HepG2 (cell line): ENCODE data around the gene POGLUT3. TPM values are rescaled to one million over a fixed set of nuclear protein-coding genes. Genes with fewer than 3 reads are reported as not detected.

ENCODE experiments used
- BRD4 ChIP-seq: sonication (generic); formaldehyde crosslinking; IDR thresholded peaks from 2 replicates; pipeline ENCODE4 v1.4.0; 2020; ENCODE audit warnings: missing genetic modification reagents
- KLF6 ChIP-seq: IDR thresholded peaks from 2 replicates; pipeline ENCODE4 v1.8.0; 2016; ENCODE audit warnings: missing biosample characterization, missing genetic modification reagents
- MTA3 ChIP-seq: sonication (generic); formaldehyde crosslinking; IDR thresholded peaks from 2 replicates; pipeline ENCODE4 v1.4.0; 2020; ENCODE audit warnings: missing genetic modification reagents
- PAXIP1 ChIP-seq: sonication (generic); formaldehyde crosslinking; conservative IDR thresholded peaks from 2 replicates; pipeline ENCODE4 v1.4.0; 2020; ENCODE audit warnings: mild to moderate bottlenecking, missing genetic modification reagents, moderate library complexity
- TMF1 ChIP-seq: sonication (generic); formaldehyde crosslinking; IDR thresholded peaks from 2 replicates; pipeline ENCODE4 v1.8.1; 2022; ENCODE audit warnings: low read depth, missing genetic modification reagents
- ZNF567 ChIP-seq: sonication (generic); formaldehyde crosslinking; IDR thresholded peaks from 2 replicates; pipeline ENCODE4 v1.8.1; 2023; ENCODE audit warnings: mild to moderate bottlenecking, missing genetic modification reagents, borderline replicate concordance
- polyA plus RNA-seq, 8 experiments: library from polyadenylated mRNA; depleted of rRNA in 3 of 8; stranded (reverse) in 7 of 8; unstranded in 1 of 8; fragments of >200 nt; fragmentation: Illumina TruSeq in 4 of 8; extraction: Trizol in 4 of 8; gene quantifications; 2 replicates each; pipeline versions ENCODE4 v1.2.1 to v1.2.3, GENCODE V29; 2011 to 2016; ENCODE audit warnings: low read depth in 4 of 8, missing spikeins in 1 of 8, mixed read lengths in 1 of 8; ENCODE audit not compliant: insufficient read depth in 1 of 8
- total RNA-seq, 5 experiments: library from RNA; depleted of rRNA; stranded (reverse); fragments of >200 nt; fragmentation: Illumina TruSeq; extraction: Trizol; gene quantifications; 2 replicates each; pipeline ENCODE4 v1.2.3, GENCODE V29; 2016; ENCODE audit warnings: low read depth in 1 of 5
- TF ChIP-seq, protein P1 (sequence below): sonication (generic); formaldehyde crosslinking; IDR thresholded peaks from 2 replicates; pipeline ENCODE4 v1.4.0; 2020; ENCODE audit warnings: low read depth, mild to moderate bottlenecking, missing genetic modification reagents

Gene POGLUT3
- total and polyA plus RNA-seq, 2 of the 13 experiments (the other 11 are each of a cell fraction or from before 2014, with no cell fraction given) = 14.3 to 22.0 TPM

DNA sequence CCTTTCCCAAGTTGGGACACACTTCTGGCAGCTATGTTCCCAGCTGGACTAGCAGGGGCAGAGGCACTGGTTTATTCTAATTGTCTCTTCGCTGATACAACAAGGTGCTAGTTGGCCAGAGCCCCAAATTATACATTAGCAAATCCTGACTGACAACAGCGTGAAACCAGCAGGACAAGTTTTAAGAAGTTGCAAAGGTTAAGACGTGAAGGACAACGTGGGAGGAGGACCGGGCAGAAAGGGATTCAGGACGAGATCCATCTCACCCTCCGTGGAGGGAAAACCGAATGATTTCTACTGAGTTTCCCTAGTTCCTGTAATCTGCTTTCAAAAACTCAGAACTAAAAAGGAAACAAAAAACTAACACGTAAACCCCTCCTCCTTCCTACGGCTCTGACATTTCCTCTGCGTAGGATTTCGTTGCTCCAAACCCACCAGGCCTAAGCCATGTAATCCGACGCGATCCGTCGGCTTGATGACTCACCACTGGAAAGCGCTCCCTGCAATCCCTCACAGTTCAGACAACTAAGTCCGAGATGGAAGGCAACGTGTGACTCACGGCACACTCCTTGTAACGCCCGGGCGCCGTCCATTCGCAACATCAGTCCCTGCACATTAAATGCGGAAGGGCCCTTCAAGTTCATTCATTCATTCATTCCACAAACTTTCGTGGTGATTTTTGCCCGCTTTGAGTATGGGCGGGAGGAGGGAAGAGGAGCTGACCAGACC, 703 bp downstream of the POGLUT3 start (continued):
- TF ChIP-seq ZNF567 (CRISPR knock-in tag) = no peak
- TF ChIP-seq, protein P1, sequence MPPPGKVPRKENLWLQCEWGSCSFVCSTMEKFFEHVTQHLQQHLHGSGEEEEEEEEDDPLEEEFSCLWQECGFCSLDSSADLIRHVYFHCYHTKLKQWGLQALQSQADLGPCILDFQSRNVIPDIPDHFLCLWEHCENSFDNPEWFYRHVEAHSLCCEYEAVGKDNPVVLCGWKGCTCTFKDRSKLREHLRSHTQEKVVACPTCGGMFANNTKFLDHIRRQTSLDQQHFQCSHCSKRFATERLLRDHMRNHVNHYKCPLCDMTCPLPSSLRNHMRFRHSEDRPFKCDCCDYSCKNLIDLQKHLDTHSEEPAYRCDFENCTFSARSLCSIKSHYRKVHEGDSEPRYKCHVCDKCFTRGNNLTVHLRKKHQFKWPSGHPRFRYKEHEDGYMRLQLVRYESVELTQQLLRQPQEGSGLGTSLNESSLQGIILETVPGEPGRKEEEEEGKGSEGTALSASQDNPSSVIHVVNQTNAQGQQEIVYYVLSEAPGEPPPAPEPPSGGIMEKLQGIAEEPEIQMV (CRISPR knock-in tag) = no peak
- TF ChIP-seq MTA3 = no peak
- no peak for TF ChIP-seq KLF6 (CRISPR knock-in tag)
- no peak for TF ChIP-seq TMF1 (CRISPR knock-in tag)
- no peak; the same call in 1 of the 2 replicates for TF ChIP-seq PAXIP1 (CRISPR knock-in tag)
- TF ChIP-seq BRD4 (CRISPR knock-in tag) = peak; percentile 56; the same call in 1 of the 2 replicates
- TF ChIP-seq, all 625 proteins: peak for 146
